HepG2 (cell line): ENCODE measurements around the gene TRANK1. TPM values are rescaled to one million over a fixed set of nuclear protein-coding genes. Genes with fewer than 3 reads are reported as not detected.

Experiments
- ESRRA ChIP-seq: sonication (generic); formaldehyde crosslinking; IDR thresholded peaks from 2 replicates; pipeline ENCODE4 v1.5.1; 2020; ENCODE audit warnings: mild to moderate bottlenecking, low read depth, missing genetic modification reagents
- HES4 ChIP-seq: sonication (generic); formaldehyde crosslinking; IDR thresholded peaks from 2 replicates; pipeline ENCODE4 v1.9.0; 2021; ENCODE audit warnings: mild to moderate bottlenecking, missing genetic modification reagents, borderline replicate concordance
- KAT2B ChIP-seq: fragments of 150-350 bp; IDR thresholded peaks from 2 replicates; pipeline ENCODE4 v1.6.1; 2014; ENCODE audit warnings: low read depth, low read length, borderline replicate concordance
- MEIS1 ChIP-seq: sonication (generic); formaldehyde crosslinking; IDR thresholded peaks from 2 replicates; pipeline ENCODE4 v1.9.0; 2021; ENCODE audit warnings: mild to moderate bottlenecking, missing genetic modification reagents, moderate library complexity, borderline replicate concordance
- MLLT10 ChIP-seq: sonication (generic); formaldehyde crosslinking; IDR thresholded peaks from 2 replicates; pipeline ENCODE4 v1.4.0; 2020; ENCODE audit warnings: missing genetic modification reagents
- NCOA2 ChIP-seq: sonication (generic); formaldehyde crosslinking; IDR thresholded peaks from 2 replicates; pipeline ENCODE4 v1.8.0; 2022; ENCODE audit warnings: inconsistent platforms
- PAXIP1 ChIP-seq: sonication (generic); formaldehyde crosslinking; conservative IDR thresholded peaks from 2 replicates; pipeline ENCODE4 v1.4.0; 2020; ENCODE audit warnings: mild to moderate bottlenecking, missing genetic modification reagents, moderate library complexity
- PPARG ChIP-seq: conservative IDR thresholded peaks from 2 replicates; pipeline ENCODE4 v1.6.1; 2016; ENCODE audit warnings: missing biosample characterization, missing genetic modification reagents
- PRDM15 ChIP-seq: sonication (generic); formaldehyde crosslinking; IDR thresholded peaks from 2 replicates; pipeline ENCODE4 v1.4.0; 2020; ENCODE audit warnings: missing genetic modification reagents
- SRSF1 ChIP-seq: fragments of 200-400 bp; formaldehyde crosslinking; optimal IDR thresholded peaks from 2 replicates; pipeline ENCODE3; 2017; ENCODE audit warnings: mild to moderate bottlenecking, low read depth, low read length, moderate library complexity
- TEAD2 ChIP-seq: sonication (generic); formaldehyde crosslinking; IDR thresholded peaks from 2 replicates; pipeline ENCODE4 v1.9.0; 2021; ENCODE audit warnings: missing genetic modification reagents
- ZBTB25 ChIP-seq: IDR thresholded peaks from 2 replicates; pipeline ENCODE4 v1.6.1; 2018; ENCODE audit warnings: missing genetic modification reagents
- ZBTB39 ChIP-seq: sonication (generic); formaldehyde crosslinking; IDR thresholded peaks from 2 replicates; pipeline ENCODE4 v1.5.0; 2020; ENCODE audit warnings: missing genetic modification reagents
- ZFY ChIP-seq: sonication (generic); formaldehyde crosslinking; IDR thresholded peaks from 2 replicates; pipeline ENCODE4 v1.4.0; 2020; ENCODE audit warnings: missing genetic modification reagents
- ZNF432 ChIP-seq: sonication (generic); formaldehyde crosslinking; IDR thresholded peaks from 2 replicates; pipeline ENCODE4 v1.5.0; 2020; ENCODE audit warnings: missing genetic modification reagents, mild to moderate bottlenecking, borderline replicate concordance
- ZNF550 ChIP-seq: sonication (generic); formaldehyde crosslinking; IDR thresholded peaks from 2 replicates; pipeline ENCODE4 v1.4.0; 2020; ENCODE audit warnings: mild to moderate bottlenecking, missing genetic modification reagents, borderline replicate concordance
- ZNF776 ChIP-seq: sonication (generic); formaldehyde crosslinking; IDR thresholded peaks from 2 replicates; pipeline ENCODE4 v1.4.0; 2020; ENCODE audit warnings: mild to moderate bottlenecking, missing genetic modification reagents
- ZNF790 ChIP-seq: sonication (generic); formaldehyde crosslinking; IDR thresholded peaks from 2 replicates; pipeline ENCODE4 v1.8.0; 2022; ENCODE audit warnings: missing genetic modification reagents, mild to moderate bottlenecking, borderline replicate concordance
- ZNF841 ChIP-seq: sonication (generic); formaldehyde crosslinking; IDR thresholded peaks from 2 replicates; pipeline ENCODE4 v1.8.1; 2023; ENCODE audit warnings: missing genetic modification reagents, borderline replicate concordance
- polyA plus RNA-seq, 8 experiments: library from polyadenylated mRNA; depleted of rRNA in 3 of 8; stranded (reverse) in 7 of 8; unstranded in 1 of 8; fragments of >200 nt; fragmentation: Illumina TruSeq in 4 of 8; extraction: Trizol in 4 of 8; gene quantifications; 2 replicates each; pipeline versions ENCODE4 v1.2.1 to v1.2.3, GENCODE V29; 2011 to 2016; ENCODE audit warnings: low read depth in 4 of 8, missing spikeins in 1 of 8, mixed read lengths in 1 of 8; ENCODE audit not compliant: insufficient read depth in 1 of 8
- total RNA-seq, 5 experiments: library from RNA; depleted of rRNA; stranded (reverse); fragments of >200 nt; fragmentation: Illumina TruSeq; extraction: Trizol; gene quantifications; 2 replicates each; pipeline ENCODE4 v1.2.3, GENCODE V29; 2016; ENCODE audit warnings: low read depth in 1 of 5

The TRANK1 gene
- total and polyA plus RNA-seq, 2 of the 13 experiments (the other 11 are each of a cell fraction or from before 2014, with no cell fraction given): 0.13 to 0.32 TPM

GRCh38 chr3:36933540-36934296, 11.1 kb downstream of the TRANK1 start (continued):
- TF ChIP-seq PRDM15 (no peak), TEAD2 (CRISPR knock-in tag) (no peak), HES4 (CRISPR knock-in tag) (no peak), ZNF790 (CRISPR knock-in tag) (no peak), KAT2B (no peak), ZNF776 (CRISPR knock-in tag) (no peak), NCOA2 (peak; percentile 19; the same call in 1 of the 2 replicates), MLLT10 (CRISPR knock-in tag) (no peak), PAXIP1 (0 out of 2 replicates have a peak, but pooled peaks have one; percentile 44), ZFY (no peak), ZNF432 (CRISPR knock-in tag) (no peak), MEIS1 (CRISPR knock-in tag) (no peak), ZBTB25 (no peak), ZBTB39 (CRISPR knock-in tag) (no peak), ZNF841 (CRISPR knock-in tag) (no peak), PPARG (CRISPR knock-in tag) (no peak), SRSF1 (no peak), ESRRA (no peak), ZNF550 (CRISPR knock-in tag) (no peak)
